ENCODE measurements around the gene SORL1. TPM values are rescaled to one million over a fixed set of nuclear protein-coding genes. Genes with fewer than 3 reads are reported as not detected.

SORL1 gene
- total and polyA plus RNA-seq, 2 of the 13 experiments (the other 11 are each of a cell fraction or from before 2014, with no cell fraction given), result 21.3 to 148 TPM

- H3K4me2 ChIP-seq (ENCODE audit: low read depth, low read length), result no peak overlapping the region
- no peak overlapping the region for H3K27ac ChIP-seq (ENCODE audit: extremely low read length, insufficient read depth, low read length)
- peaks cover 6% of the 10 kb centered on the region; the same call in 1 of the 2 replicates for H3K9me3 ChIP-seq (ENCODE audit: low read length)
- POLR2A ChIA-PET, result no interaction called here
- WGBS (ENCODE audit: low lambda C conversion rate), result 17% methylated on average over 2 of the region's 2 CpGs
- DNase-seq (ENCODE audit: low spot score) (no peak), FAIRE-seq (no peak), ATAC-seq (no peak)
- no peaks in the 10 kb centered on the region for H3K4me1 ChIP-seq (ENCODE audit: insufficient read depth, low read length)
- no peaks in the 10 kb centered on the region for H3K36me3 ChIP-seq (replicated peaks in 1 of 2; ENCODE audit: control insufficient read depth in 1 of 2, insufficient read depth in 2 of 2, low read length in 2 of 2)
- no peaks in the 10 kb centered on the region for H4K20me1 ChIP-seq (ENCODE audit: insufficient read depth, low read length)
- 0 out of 5 replicates have a peak, but pooled peaks cover 0 to 3% of the 10 kb centered on the region in 2 experiments for H3K27me3 ChIP-seq (ENCODE audit: control insufficient read depth in 1 of 2, insufficient read depth in 2 of 2, low read length in 2 of 2)
- no TSS peak for BruUV-seq (replicated peaks)
- TF ChIP-seq SMAD1 (CRISPR knock-in tag; IDR thresholded peaks at IDR 0.05; ENCODE audit: borderline replicate concordance, low read depth) (no peak), JUN (CRISPR knock-in tag; IDR thresholded peaks at IDR 0.05) (no peak), ZKSCAN8 (CRISPR knock-in tag; IDR thresholded peaks at IDR 0.05; ENCODE audit: borderline replicate concordance) (no peak), NCOA1 (CRISPR knock-in tag; IDR thresholded peaks at IDR 0.05) (no peak), ZFY (CRISPR knock-in tag; IDR thresholded peaks at IDR 0.05) (no peak), ASH2L (IDR thresholded peaks at IDR 0.05; ENCODE audit: insufficient read length, low read depth, low read length) (no peak), RFX5 (IDR thresholded peaks at IDR 0.05; ENCODE audit: low read depth, low read length) (no peak), ZC3H13 (CRISPR knock-in tag; IDR thresholded peaks at IDR 0.05) (no peak), HHEX (CRISPR knock-in tag; IDR thresholded peaks at IDR 0.05) (no peak), ZBTB3 (CRISPR knock-in tag; IDR thresholded peaks at IDR 0.05; ENCODE audit: borderline replicate concordance, low read depth) (no peak)
- TF ChIP-seq, protein P1, sequence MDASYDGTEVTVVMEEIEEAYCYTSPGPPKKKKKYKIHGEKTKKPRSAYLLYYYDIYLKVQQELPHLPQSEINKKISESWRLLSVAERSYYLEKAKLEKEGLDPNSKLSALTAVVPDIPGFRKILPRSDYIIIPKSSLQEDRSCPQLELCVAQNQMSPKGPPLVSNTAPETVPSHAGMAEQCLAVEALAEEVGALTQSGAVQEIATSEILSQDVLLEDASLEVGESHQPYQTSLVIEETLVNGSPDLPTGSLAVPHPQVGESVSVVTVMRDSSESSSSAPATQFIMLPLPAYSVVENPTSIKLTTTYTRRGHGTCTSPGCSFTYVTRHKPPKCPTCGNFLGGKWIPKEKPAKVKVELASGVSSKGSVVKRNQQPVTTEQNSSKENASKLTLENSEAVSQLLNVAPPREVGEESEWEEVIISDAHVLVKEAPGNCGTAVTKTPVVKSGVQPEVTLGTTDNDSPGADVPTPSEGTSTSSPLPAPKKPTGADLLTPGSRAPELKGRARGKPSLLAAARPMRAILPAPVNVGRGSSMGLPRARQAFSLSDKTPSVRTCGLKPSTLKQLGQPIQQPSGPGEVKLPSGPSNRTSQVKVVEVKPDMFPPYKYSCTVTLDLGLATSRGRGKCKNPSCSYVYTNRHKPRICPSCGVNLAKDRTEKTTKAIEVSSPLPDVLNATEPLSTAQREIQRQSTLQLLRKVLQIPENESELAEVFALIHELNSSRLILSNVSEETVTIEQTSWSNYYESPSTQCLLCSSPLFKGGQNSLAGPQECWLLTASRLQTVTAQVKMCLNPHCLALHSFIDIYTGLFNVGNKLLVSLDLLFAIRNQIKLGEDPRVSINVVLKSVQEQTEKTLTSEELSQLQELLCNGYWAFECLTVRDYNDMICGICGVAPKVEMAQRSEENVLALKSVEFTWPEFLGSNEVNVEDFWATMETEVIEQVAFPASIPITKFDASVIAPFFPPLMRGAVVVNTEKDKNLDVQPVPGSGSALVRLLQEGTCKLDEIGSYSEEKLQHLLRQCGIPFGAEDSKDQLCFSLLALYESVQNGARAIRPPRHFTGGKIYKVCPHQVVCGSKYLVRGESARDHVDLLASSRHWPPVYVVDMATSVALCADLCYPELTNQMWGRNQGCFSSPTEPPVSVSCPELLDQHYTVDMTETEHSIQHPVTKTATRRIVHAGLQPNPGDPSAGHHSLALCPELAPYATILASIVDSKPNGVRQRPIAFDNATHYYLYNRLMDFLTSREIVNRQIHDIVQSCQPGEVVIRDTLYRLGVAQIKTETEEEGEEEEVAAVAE (CRISPR knock-in tag; IDR thresholded peaks at IDR 0.05; ENCODE audit: borderline replicate concordance), result no peak
- no peak overlapping the region for H2AFZ ChIP-seq (ENCODE audit: low read length)
- intact Hi-C loops (cut with micrococcal nuclease; ENCODE audit: unreplicated experiment) (no loop called here), in situ Hi-C loops (cut with HindIII; ENCODE audit: extremely low pct_ligation_motif_present, low pct_unique_long_range_greater_than_20kb) (no loop called here)
- H3K4me3 ChIP-seq (replicated peaks in 1 of 3; ENCODE audit: insufficient read depth in 1 of 3, low read depth in 2 of 3, low read length in 3 of 3), result no peak overlapping the region
- no peak overlapping the region for H3K9ac ChIP-seq (ENCODE audit: insufficient read depth, low read depth, low read length)
- CTCF ChIA-PET (ENCODE audit: low intra/inter-chr PET ratio, low total read pairs), result no interaction called here
- H3K79me2 ChIP-seq (ENCODE audit: insufficient read depth, low read length), result no peaks in the 10 kb centered on the region
These were observed 45.8 kb upstream of the SORL1 start for GRCh38 chr11:121406291-121406690.

Measured in HepG2 (cell line).